WERI-Rb-1 (cell line): ENCODE results near the gene COL20A1.
"Not testable (repeated sequence)": the region's sequence is repeated elsewhere in the genome, so short reads cannot be mapped to it uniquely, and the experiment has no call there.

Experiments used
- DNase-seq: peaks from one replicate; pipeline ENCODE4 v3.0.0-alpha.2; 2020
- H3K27ac ChIP-seq: fragments of 250-450 bp; sonication (Bioruptor Pico); 2 replicates; pipeline ENCODE4 v1.5.1; 2020; ENCODE audit warnings: mild to moderate bottlenecking, moderate library complexity
- H3K27me3 ChIP-seq: fragments of 250-450 bp; sonication (Bioruptor Pico); 2 replicates; pipeline ENCODE4 v1.5.1; 2021; ENCODE audit warnings: mild to moderate bottlenecking, low read depth, moderate library complexity; ENCODE audit not compliant: insufficient read depth, severe bottlenecking
- H3K36me3 ChIP-seq: fragments of 250-450 bp; sonication (Bioruptor Pico); 2 replicates; pipeline ENCODE4 v1.5.1; 2020; ENCODE audit warnings: mild to moderate bottlenecking, moderate library complexity
- H3K4me3 ChIP-seq: 2 replicates; pipeline ENCODE4 v1.5.1; 2011; ENCODE audit warnings: low read depth, mild to moderate bottlenecking, control low read depth, low read length
- H3K9me3 ChIP-seq: fragments of 250-450 bp; sonication (Bioruptor Pico); 2 replicates; pipeline ENCODE4 v1.5.1; 2021; ENCODE audit warnings: mild to moderate bottlenecking, moderate library complexity; ENCODE audit not compliant: severe bottlenecking
- TF ChIP-seq, protein P1 (sequence below): IDR thresholded peaks from 2 replicates; pipeline ENCODE4 v1.5.1; 2011; ENCODE audit warnings: low read depth, mild to moderate bottlenecking, control low read depth, inconsistent platforms, low read length

COL20A1 gene

GRCh38 chr20:63301671-63302070 lies 8.7 kb downstream of the COL20A1 start:
- TF ChIP-seq, protein P1, sequence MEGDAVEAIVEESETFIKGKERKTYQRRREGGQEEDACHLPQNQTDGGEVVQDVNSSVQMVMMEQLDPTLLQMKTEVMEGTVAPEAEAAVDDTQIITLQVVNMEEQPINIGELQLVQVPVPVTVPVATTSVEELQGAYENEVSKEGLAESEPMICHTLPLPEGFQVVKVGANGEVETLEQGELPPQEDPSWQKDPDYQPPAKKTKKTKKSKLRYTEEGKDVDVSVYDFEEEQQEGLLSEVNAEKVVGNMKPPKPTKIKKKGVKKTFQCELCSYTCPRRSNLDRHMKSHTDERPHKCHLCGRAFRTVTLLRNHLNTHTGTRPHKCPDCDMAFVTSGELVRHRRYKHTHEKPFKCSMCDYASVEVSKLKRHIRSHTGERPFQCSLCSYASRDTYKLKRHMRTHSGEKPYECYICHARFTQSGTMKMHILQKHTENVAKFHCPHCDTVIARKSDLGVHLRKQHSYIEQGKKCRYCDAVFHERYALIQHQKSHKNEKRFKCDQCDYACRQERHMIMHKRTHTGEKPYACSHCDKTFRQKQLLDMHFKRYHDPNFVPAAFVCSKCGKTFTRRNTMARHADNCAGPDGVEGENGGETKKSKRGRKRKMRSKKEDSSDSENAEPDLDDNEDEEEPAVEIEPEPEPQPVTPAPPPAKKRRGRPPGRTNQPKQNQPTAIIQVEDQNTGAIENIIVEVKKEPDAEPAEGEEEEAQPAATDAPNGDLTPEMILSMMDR, result no peak
- no peak overlapping the region for H3K4me3 ChIP-seq
- H3K27me3 ChIP-seq, result no peaks in the 10 kb centered on the region
- H3K9me3 ChIP-seq, result no peaks in the 10 kb centered on the region
- DNase-seq, result no peak
- H3K36me3 ChIP-seq, result no peaks in the 10 kb centered on the region
- no peak overlapping the region for H3K27ac ChIP-seq

DNA sequence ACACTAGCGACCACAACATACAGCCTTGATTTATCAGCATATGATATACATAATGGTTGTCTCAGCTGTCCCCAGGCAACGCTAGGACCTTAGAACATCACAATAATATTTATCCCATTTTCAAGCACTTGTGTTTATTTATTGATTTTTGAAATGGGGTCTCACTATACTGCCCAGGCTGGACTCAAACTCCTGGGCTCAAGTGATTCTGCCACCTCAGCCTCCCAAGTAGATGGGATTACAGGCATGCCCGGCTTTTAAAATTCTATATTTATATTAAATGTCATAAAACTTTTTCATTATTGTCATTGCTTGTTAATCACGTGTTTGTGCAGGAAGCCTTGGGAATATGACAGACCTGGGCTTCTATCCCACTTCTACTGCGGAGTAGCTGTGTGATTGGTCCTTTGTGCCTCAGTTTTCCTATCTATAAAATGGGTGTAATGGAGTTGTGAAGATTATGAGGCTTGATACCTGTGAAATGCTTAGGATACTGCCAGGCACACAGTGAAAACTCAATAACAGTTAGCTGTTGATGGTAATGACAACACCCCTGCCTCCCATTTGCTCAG lies 10.2 kb downstream of the COL20A1 start:
- no peaks in the 10 kb centered on the region for H3K36me3 ChIP-seq
- H3K27ac ChIP-seq, result no peak overlapping the region
- no peaks in the 10 kb centered on the region for H3K9me3 ChIP-seq
- TF ChIP-seq, protein P1, result no peak
- no peak overlapping the region for H3K4me3 ChIP-seq
- no peak for DNase-seq
- no peaks in the 10 kb centered on the region for H3K27me3 ChIP-seq

- Histone ChIP-seq H3K36me3 (no peaks in the 10 kb centered on the region), H3K27ac (no peak overlapping the region), H3K4me3 (no peak overlapping the region), H3K9me3 (no peaks in the 10 kb centered on the region), H3K27me3 (no peaks in the 10 kb centered on the region)
- TF ChIP-seq, protein P1, result no peak
- no peak for DNase-seq
Measured at GRCh38 chr20:63305393-63305792, 12.4 kb downstream of the COL20A1 start.

DNA sequence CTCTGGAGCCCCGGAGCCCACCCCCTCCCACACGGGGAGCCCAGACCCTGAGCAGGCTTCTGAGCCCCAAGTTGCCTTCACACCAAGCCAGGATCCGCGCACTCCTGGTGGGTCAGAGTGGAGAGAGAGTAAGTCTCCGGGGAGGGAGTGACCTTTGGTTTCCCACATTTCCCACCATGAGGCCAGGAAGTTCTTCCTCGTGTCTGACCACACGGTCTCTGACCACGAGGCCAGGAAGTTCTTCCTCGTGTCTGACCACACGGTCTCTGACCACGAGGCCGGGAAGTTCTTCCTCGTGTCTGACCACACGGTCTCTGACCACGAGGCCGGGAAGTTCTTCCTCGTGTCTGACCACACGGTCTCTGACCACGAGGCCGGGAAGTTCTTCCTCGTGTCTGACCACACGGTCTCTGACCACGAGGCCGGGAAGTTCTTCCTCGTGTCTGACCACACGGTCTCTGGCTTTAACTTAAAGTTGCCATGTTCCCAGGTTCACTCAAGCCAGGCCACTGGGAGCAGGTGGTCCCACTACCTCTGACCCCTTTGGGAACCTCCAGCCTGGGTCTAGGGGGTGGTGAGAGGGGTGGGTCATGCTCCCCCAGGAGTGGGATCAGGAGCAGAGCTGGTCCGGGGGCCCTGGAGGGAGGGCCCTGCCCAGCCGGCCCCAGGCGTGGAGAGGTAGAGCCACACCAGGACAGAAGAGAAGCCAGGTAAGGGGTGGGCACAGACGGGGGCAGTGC lies 13.1 kb downstream of the COL20A1 start:
- not testable (repeated sequence) for H3K4me3 ChIP-seq, DNase-seq, H3K27ac ChIP-seq, H3K9me3 ChIP-seq, H3K27me3 ChIP-seq, H3K36me3 ChIP-seq

GRCh38 chr20:63306673-63307537 lies 13.9 kb downstream of the COL20A1 start:
- Histone ChIP-seq H3K36me3 (no peaks in the 10 kb centered on the region), H3K4me3 (no peak overlapping the region), H3K9me3 (no peaks in the 10 kb centered on the region), H3K27ac (no peak overlapping the region), H3K27me3 (no peaks in the 10 kb centered on the region)
- no peak for DNase-seq
- TF ChIP-seq, protein P1, result no peak
